ENCODE measurements around the gene CAPN11.

Gene CAPN11

DNA sequence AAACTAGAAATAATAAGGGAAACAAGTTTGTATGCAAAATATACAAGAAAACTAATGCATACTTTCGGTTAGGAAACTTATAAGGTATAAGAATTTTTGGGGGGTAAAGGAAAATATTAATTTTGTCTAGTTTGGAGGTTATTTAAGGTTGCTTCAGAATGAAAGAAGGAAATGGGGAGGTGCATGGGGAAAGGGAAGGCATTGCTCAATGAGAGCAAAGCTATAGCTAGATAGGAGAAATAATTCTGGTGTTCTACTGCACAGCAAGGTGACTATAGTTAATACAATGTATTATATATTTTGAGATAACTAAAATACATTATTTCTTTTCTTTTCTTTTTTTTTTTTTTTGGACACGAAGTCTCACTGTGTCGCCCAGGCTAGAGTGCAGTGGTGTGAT, 52.7 kb downstream of the CAPN11 start:
- no peak for DNase-seq (ENCODE audit: low spot score)

DNA sequence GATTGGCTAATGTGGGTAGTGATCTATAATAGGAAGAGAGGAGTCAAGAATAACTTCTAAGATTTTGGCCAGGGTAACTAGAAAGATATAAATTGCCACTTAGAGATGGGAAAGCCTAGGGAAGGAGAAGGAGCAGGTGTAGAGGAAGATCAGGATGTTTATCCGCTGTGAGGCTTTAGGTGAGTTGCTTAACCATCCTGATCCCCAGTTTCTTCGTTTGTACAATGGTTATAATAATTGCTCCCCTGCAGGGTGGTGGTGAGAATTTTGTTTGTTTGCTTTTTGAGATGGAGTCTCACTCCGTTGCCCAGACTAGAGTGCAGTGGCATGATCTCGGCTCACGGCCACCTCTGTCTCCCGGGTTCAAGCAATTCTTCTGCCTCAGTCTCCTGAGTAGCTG, 55.7 kb downstream of the CAPN11 start:
- no peak for DNase-seq (ENCODE audit: low spot score)

DNA sequence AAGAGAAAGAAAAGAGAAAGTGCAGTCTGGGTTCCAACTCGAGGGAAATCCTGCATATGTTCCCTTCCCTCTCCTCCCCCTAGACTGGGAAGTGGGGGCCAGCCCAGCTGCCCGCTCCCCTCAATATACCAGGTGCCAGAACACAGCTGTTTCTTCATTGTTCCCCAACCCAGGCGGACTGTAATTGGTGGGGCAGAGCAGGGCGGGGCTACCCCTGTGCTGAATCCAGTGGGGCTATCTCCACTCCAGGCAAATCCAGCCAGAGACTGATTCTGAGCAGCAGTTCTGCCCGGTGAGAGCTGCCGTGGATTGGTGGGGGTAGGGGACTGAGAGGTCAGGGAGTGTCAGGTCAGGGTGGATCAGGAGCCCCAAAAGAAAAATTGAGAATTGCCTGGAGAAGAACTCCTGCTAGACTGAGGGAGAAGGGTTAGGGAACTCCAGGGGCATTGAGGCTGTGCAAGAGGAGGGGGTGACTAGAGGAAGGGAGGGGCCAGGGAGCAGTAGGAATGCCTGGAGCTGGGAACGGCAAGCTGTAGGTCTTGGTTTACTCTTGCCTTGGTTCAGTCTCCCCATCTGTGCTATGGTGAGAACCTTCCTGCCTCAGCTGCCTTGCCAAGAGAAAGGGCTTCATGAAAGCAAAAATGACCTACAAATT, 58.2 kb downstream of the CAPN11 start, which contains the start of gene MYMX:
MYMX (plus strand) TSS at position 250 of the 655 bp plus-strand sequence. CDS start 546 bp downstream, outside the sequence.
- DNase-seq (ENCODE audit: low spot score), result no peak

GRCh38 chr6:44217332-44218143, 58.9 kb downstream of the CAPN11 start:
- peak; percentile 58 for DNase-seq (ENCODE audit: low spot score)

GRCh38 chr6:44219053-44219814, 60.6 kb downstream of the CAPN11 start:
- DNase-seq (ENCODE audit: low spot score), result peak; percentile 77

- DNase-seq (ENCODE audit: low spot score), result no peak
Measured at GRCh38 chr6:44219815-44220784, 61.5 kb downstream of the CAPN11 start.

- DNase-seq (ENCODE audit: low spot score), result no peak
Measured at GRCh38 chr6:44220913-44221290, 62.3 kb downstream of the CAPN11 start.

GRCh38 chr6:44221291-44221960, 62.8 kb downstream of the CAPN11 start:
- DNase-seq (ENCODE audit: low spot score), result peak; percentile 79

DNA sequence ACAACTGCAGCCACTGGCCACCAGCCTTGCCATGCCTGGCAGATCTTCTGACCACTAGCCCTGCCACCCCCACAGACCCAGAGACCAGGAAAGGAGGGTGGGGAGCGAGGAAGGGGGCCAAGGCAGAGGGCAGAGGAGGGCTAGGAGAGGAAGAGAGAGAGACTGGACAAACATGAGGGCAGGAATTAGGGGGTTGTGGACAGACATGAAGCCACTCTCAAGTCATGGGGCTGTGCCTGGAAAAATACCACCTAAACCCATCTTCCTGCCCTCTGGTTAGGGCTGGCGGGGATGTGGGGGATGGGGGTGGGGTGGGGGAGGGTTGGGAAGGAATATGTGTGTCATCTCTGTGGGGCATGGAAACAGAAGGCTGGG, 63.3 kb downstream of the CAPN11 start:
- no peak for DNase-seq (ENCODE audit: low spot score)

GRCh38 chr6:44222486-44223318, 64.1 kb downstream of the CAPN11 start:
- DNase-seq (ENCODE audit: low spot score), result peak; percentile 40

GRCh38 chr6:44223319-44224028, 64.9 kb downstream of the CAPN11 start, which contains the start of gene SLC29A1:
Gene SLC29A1 (plus strand): TSS chr6:44223595. CDS start chr6:44227314, 3,719 bp downstream.
- peak; percentile 90 for DNase-seq (ENCODE audit: low spot score)

GRCh38 chr6:44224029-44224964, 65.7 kb downstream of the CAPN11 start:
- no peak for DNase-seq (ENCODE audit: low spot score)

GRCh38 chr6:44224965-44225305, 66.3 kb downstream of the CAPN11 start:
- DNase-seq (ENCODE audit: low spot score), result no peak

DNA sequence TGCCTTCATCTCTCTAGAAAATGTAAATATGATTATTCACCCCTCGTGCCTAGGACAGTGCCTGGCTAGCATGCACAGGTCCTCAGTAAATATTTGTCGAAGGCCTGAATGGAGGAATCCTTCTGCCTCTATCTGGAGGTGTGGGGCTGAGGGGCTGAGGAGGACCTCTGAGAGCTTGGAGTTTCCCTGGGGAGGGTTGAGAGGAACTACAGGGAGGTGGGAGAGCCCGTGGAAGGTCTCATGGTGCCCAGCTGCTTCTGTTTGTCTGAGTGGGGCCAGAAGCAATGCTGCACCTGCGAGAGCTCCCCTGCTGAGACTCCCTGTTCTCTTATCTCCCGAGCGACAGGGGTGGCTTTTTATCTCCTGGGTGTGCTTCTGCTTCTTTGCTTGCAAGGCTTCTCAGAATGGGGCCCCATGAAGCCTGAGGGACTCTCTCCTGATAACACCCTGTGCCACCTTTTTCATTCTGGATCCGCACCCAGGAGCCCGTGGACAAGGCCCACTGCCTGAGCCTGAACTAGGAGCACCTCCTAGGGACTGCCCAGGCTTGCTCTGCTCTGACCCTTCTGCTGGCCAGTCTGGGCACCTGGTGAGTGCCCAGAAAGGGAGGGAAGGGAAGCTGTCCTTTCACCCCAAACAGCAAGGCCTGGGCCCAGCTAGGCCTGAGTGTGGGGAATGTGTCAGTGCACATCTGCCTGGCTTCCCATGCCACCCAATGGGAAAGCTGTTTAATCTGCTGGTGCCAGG, 67.1 kb downstream of the CAPN11 start:
- no peak for DNase-seq (ENCODE audit: low spot score)

- no peak for DNase-seq (ENCODE audit: low spot score)
Measured at GRCh38 chr6:44226368-44227147, 67.9 kb downstream of the CAPN11 start.

DNA sequence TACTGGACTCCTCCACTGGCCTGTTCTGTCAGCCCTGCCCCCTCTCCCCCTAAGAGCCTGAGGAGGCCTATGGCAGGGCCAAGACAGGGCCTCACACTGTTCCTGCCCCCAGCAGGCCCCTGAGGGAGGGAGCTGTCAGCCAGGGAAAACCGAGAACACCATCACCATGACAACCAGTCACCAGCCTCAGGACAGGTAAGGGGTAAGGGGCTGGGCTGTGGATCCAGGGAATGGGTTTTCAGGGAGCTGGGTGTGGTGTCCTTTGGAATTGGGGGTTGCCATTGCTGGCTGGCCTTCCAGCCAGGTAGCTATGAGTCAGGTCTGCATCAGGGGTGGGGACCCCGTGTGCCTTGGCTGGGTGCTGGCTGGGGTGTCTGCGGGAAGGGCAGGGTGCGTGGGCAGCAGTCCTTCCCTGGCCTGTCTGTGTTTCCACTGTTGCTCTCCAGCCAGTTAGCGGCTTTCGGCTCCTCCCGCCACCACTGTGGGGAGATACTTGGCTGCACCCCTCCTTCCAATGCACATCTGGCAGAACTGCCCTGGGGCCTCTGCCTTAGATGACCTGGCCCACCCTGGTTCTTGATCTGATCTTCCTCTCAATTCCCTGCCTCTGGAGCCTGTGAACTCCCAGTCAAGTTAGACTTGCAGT, 68.7 kb downstream of the CAPN11 start:
- DNase-seq (ENCODE audit: low spot score), result no peak

All from AG20443 (cell line).